HG03571 (cell line): ENCODE measurements around the gene FOXB2.
"Not testable (repeated sequence)": the region's sequence is repeated elsewhere in the genome, so short reads cannot be mapped to it uniquely, and the experiment has no call there.

ENCODE experiments used
- ATAC-seq: cut with Tn5 transposase; IDR thresholded peaks from one replicate; pipeline ENCODE4 v1.9.1; 2021; ENCODE audit not compliant: unreplicated experiment

FOXB2 gene

GRCh38 chr9:77019236-77019925, at the start of gene FOXB2:
Gene FOXB2, plus strand, starts transcription at chr9:77019655. Its CDS starts 0 bp downstream, at chr9:77019655.
- ATAC-seq = no peak

- no peak for ATAC-seq
These were observed 49.7 kb upstream of the FOXB2 start for GRCh38 chr9:76969716-76970115.

GRCh38 chr9:76978831-76979230, 40.6 kb upstream of the FOXB2 start:
- not testable (repeated sequence) for ATAC-seq

GRCh38 chr9:76980566-76980965, 38.9 kb upstream of the FOXB2 start:
- no peak for ATAC-seq

- no peak for ATAC-seq
These were observed 35.0 kb upstream of the FOXB2 start for GRCh38 chr9:76984486-76984885.

GRCh38 chr9:76985581-76985980, 33.9 kb upstream of the FOXB2 start:
- ATAC-seq = no peak

GRCh38 chr9:76987594-76988200, 31.8 kb upstream of the FOXB2 start:
- no peak for ATAC-seq

- no peak for ATAC-seq
These were observed 30.5 kb upstream of the FOXB2 start for GRCh38 chr9:76988941-76989340.

GRCh38 chr9:76989501-76989900, 30.0 kb upstream of the FOXB2 start:
- no peak for ATAC-seq

- no peak for ATAC-seq
These were observed 22.8 kb upstream of the FOXB2 start for GRCh38 chr9:76996700-76997099.

- no peak for ATAC-seq
These were observed 20.2 kb upstream of the FOXB2 start for GRCh38 chr9:76999261-76999660.

GRCh38 chr9:77000330-77000729, 19.1 kb upstream of the FOXB2 start:
- no peak for ATAC-seq

- no peak for ATAC-seq
These were observed 16.1 kb upstream of the FOXB2 start for GRCh38 chr9:77003366-77003765.

- no peak for ATAC-seq
These were observed 14.2 kb upstream of the FOXB2 start for GRCh38 chr9:77005216-77005615.

- no peak for ATAC-seq
These were observed 8.9 kb upstream of the FOXB2 start for GRCh38 chr9:77010527-77010926.

GRCh38 chr9:77011973-77012821, 7.3 kb upstream of the FOXB2 start:
- ATAC-seq = peak; percentile 69

GRCh38 chr9:77013206-77013931, 6.1 kb upstream of the FOXB2 start:
- ATAC-seq = no peak

- ATAC-seq = no peak
These were observed 5.4 kb upstream of the FOXB2 start for GRCh38 chr9:77013932-77014596.

GRCh38 chr9:77014597-77015263, 4.7 kb upstream of the FOXB2 start:
- no peak for ATAC-seq
